ENCODE measurements around the gene LRTM2. TPM values are rescaled to one million over a fixed set of nuclear protein-coding genes. Genes with fewer than 3 reads are reported as not detected.

The LRTM2 gene
- total RNA-seq, 1 donor from 2014 or later, result 0.20 TPM

GRCh38 chr12:1864867-1865266, 44.5 kb downstream of the LRTM2 start:
- DNase-seq, result no peak

DNA sequence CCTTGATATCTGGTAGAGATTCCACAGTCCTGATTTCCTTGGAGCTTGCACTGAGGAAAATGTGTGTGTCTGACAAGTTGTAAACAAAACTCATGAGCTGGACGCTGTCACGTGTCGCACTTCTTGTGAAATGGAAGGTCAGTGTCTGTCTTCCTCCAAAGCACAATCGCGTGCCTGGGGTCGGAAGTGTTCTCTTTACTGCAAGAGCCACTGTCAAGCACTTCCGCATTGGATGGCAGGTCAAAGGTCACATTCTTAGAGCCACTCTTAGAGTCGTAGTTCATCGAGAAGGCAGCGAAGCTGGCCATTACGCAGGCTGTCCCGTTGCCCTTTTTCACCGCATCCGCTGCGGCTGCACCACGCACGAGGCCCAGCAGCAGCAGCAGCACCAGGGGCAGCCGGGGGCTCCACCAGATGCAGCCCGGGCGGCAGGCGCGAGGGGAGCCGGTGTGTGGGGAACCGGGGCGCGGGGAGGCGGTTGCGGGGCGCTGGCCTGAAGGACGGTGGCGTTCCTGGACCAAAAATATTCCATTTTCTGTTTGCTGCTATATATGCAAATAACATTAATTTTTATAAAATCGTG, 45.0 kb downstream of the LRTM2 start:
- DNase-seq, result no peak

GRCh38 chr12:1869145-1869544, 48.8 kb downstream of the LRTM2 start:
- no peak for DNase-seq

- DNase-seq, result no peak
Measured at GRCh38 chr12:1870086-1870485, 49.7 kb downstream of the LRTM2 start.

DNA sequence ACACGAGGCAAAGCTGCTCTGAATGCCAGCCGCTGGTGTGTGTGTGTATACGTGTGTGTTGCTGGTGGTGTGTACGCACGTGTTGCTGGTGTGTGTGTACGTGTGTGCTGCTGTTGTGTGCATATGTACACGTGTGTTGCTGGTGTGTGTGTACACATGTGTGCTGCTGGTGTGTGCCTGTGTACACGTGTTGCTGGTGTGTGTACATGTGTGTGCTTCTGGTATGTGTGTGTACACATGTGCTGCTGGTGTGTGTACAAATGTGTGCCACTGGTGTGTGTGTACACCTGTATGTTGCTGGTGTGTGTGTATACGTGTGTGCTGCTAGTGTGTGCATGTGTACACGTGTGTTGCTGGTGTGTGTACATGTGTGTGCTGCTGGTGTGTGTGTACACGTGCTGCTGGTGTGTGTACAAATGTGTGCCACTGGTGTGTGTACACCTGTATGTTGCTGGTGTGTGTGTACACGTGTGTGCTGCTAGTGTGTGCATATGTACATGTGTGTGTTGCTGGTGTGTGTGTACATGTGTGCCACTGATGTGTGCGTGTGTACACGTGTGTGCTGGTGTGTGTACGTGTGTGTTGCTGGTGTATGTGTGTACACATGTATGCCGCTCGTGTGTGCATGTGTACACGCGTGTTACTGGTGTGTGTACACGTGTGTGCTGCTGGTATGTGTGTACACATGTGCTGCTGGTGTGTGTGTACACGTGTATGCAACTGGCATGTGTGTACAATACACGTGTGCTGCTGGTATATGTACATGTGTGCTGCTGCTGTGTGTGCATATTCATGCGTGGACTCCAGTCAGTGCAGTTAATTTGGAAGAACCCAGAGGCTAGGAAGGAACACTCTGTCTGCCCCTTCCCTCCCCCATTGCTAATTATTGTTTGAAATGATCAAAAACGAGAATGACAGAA, 50.9 kb downstream of the LRTM2 start:
- no peak for DNase-seq

GRCh38 chr12:1872001-1872400, 51.6 kb downstream of the LRTM2 start:
- no peak for DNase-seq

DNA sequence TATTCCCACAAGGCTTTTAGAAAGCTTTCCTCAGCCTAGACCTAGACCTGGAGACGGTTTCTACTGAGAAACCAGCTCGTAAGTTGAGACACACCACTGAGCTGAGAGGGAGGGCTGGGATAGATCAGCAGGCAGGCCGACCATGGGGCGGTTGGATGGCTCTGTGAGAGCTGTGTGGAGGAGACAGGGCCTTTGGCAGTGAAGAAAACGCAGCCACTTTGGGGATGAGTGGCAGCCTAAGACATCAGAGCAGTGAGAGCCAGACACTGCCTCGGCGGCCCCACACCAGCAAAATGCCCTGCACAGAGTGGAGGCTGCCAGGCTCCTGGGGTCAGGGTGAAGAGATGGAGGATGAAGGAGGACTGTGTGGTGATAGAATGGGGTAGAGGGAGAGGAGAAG, 52.1 kb downstream of the LRTM2 start:
- DNase-seq, result no peak

DNA sequence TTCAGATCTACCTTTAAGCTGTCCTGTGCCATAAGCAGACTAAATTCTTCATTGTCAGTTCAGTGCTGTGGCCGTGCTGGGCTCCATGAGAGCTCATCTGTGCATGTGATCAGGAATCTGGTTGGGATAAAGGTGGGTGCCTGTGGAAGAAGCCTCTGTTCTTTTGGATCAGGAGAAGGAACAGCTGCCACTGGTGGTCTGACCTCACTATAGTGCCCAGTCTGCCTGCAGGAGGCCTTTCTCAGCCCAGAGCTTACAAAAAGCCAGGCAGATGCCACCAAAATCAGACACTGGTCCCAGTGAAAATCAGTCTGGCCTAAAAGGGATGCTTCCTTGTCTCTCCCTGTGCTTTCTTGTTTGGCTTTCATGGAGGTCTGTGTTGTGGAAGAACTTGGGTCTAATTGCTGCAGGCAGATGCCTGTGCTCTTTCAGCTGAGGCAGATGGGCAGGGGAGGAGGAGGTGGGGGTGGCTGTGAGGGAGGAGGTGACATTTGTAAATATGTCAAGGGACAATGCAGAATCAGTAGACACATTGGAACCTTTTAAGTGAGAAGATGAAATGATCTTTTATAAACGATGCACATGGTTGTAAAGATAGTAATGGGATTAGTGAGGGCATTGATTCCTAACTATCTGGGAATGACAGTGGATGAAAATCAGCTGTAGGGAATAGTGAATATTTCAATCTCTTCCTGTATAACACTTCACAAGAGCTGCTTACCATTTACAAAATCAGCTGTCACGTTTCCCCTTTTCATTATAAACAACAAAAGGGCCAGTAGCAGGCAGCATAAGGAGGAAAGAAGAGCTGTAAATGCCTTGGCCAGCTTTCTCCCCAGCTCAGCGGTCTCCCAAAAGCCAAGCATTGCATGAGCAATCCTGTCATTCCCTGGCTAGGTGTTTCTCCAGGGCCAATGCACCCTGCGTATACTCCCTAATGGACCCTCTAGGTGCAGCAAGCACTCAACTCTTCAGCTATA, 53.5 kb downstream of the LRTM2 start:
- DNase-seq, result no peak

DNA sequence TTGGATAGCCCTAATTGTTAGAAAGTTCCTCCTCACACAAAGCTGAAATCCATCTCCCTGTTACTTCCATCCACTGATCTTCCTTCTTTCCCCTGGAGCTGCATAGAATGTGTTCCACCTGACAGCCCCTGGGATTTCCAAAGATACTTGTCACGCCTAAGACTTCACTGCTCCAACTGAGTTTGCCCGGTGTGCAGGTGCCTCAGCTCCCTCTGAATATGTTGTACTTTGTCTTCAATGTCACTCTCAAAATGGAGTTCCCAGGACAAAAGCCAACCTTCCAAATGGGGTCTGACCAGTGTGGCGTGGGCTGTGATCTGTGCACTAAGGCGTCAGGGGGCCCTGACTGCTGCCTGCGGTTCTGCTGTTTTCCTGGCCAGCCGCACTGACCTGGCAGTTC, 55.2 kb downstream of the LRTM2 start:
- no peak for DNase-seq

GRCh38 chr12:1876086-1876485, 55.7 kb downstream of the LRTM2 start:
- no peak for DNase-seq

GRCh38 chr12:1877169-1877878, 57.0 kb downstream of the LRTM2 start:
- DNase-seq, result no peak

GRCh38 chr12:1878214-1878613, 57.8 kb downstream of the LRTM2 start:
- DNase-seq, result no peak

- no peak for DNase-seq
Measured at GRCh38 chr12:1878695-1879094, 58.3 kb downstream of the LRTM2 start.

DNA sequence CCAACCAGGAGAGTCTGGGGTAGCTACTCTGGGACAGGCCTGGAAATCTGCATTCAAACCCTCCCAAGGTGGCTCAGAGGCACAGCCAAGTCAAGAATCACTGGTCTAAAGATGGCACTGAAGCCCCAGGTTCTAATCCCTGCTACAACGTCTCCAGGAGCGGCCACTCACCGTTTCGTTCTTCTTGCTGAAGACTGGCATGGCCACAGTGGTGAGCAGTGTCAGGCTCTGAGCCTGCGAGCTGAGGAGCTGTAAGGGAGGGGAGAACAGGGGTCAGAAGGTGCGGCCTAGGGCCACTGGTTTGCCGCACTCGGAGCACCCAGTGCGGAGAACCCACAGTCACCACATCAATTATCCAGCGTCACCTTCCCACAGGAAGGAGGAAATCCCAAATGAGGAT, 59.3 kb downstream of the LRTM2 start:
- no peak for DNase-seq

GRCh38 chr12:1880153-1880845, 59.9 kb downstream of the LRTM2 start:
- no peak for DNase-seq

DNA sequence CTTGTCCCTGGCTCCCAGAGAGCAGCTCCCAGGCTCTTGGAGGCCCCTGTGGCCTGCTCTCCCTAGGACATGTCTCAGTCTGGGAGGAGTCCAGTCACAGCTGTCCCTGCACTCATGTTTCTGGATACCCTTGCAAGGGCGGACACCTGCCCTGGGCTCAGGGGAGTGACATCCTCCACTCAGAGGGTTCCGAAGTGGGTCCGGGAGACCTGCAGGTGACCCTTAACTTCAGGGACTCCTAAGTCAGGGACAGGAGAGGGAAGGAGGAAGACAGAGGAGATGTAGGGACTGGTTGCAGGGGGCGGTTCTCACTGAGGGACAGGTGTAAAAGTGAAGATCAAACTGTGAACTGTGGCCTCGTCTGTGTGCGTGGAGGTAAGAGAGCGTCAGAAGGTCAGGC, 60.5 kb downstream of the LRTM2 start:
- no peak for DNase-seq

- DNase-seq, result no peak
Measured at GRCh38 chr12:1881301-1881700, 60.9 kb downstream of the LRTM2 start.

DNA sequence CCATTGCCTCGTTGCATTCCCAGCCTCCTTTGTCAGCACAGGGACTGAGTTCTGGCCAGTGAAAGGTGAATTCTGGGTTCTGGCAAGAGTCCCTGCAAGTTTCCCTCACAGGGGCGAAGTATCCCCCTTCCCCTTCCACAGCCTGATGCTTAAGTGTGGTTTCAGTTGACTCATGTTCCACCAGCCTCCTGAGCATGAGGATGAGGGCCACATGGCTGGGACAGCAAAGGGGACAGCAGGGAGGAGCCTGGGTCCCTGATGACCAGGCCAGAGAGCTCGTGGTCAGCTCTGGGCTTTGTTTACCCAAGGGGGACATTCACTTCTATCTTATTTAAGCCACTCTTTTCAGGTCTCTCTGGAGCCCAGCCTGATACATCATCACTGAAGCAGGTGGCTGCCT, 61.6 kb downstream of the LRTM2 start:
- DNase-seq, result no peak

- no peak for DNase-seq
Measured at GRCh38 chr12:1882405-1882804, 62.0 kb downstream of the LRTM2 start.

DNA sequence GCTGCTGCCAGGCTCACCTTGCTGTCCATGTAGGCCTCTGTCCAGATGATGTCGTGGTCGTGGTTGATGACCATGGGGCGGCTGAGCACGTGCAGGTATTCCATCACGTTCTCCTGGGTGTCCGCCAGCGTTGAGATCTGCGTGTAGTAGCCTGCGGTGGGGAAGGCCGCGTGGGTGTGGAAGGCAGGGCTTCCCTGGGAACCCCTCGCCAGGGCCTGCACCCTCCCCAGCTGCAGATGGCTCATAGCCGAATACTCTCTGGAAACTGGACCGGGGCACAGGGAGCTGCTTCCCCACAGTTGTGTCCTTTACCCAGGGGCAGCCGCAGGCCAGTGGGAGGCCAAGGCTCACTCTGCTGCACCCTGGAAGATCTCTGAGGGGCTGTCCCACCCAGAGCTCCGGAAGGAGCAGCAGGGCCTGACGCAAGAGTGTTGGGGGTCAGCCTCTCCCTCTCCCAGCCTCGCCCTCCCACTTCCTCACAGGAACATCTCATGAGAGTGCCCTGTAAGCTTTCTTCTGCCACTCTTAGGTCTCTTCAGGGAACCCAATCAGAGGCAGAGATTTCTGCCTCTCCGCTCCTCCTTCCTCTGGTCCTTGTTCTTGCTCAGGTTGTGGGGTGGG, 62.6 kb downstream of the LRTM2 start:
- DNase-seq, result no peak

DNA sequence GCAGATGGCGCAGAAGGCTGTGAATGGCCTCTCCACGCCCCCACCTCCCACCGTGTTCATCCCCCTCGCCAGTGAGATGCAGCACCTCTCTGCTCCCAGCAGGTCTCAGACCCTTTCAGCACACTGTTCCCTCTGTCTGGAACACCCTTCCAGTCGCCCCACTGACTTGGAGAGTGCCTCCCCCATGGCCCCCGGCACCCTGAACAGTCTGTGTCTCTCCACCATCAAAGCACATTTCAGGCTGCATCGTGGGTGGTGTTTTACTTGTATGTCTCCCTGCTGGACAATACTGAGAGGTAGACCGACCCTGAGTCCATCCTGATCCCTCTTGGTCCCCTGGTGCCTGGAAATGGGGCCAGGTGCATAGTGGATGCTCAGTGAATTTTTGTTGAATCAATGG, 63.1 kb downstream of the LRTM2 start:
- no peak for DNase-seq

Data from skin of body (tissue), 2 donors.